AG10803 (cell line): ENCODE data around the gene AMACR.
"Not testable (repeated sequence)": the region's sequence is repeated elsewhere in the genome, so short reads cannot be mapped to it uniquely, and the experiment has no call there.

ENCODE experiments used
- DNase-seq: peaks from one replicate; pipeline ENCODE4 v3.0.0; 2010; ENCODE audit warnings: low read depth
- H3K4me3 ChIP-seq: 2 replicates; pipeline ENCODE4 v1.5.1; 2011; ENCODE audit warnings: mild to moderate bottlenecking, low read length, control low read depth
- CTCF ChIP-seq: conservative IDR thresholded peaks from 2 replicates; pipeline ENCODE4 v1.5.1; 2011; ENCODE audit warnings: mild to moderate bottlenecking, low read length, control low read depth, inconsistent platforms

The AMACR gene

GRCh38 chr5:33957577-33958150 lies 50.2 kb downstream of the AMACR start:
- no peak overlapping the region for H3K4me3 ChIP-seq
- TF ChIP-seq CTCF = no peak
- no peak for DNase-seq

- DNase-seq, H3K4me3 ChIP-seq: not testable (repeated sequence)
These were observed 55.7 kb downstream of the AMACR start for GRCh38 chr5:33952175-33952574.

GRCh38 chr5:33944543-33945132 lies 63.2 kb downstream of the AMACR start:
- no peak for TF ChIP-seq CTCF
- no peak for DNase-seq
- no peak overlapping the region for H3K4me3 ChIP-seq

GRCh38 chr5:33941090-33941489 lies 66.8 kb downstream of the AMACR start:
- DNase-seq = no peak
- no peak overlapping the region for H3K4me3 ChIP-seq
- no peak for TF ChIP-seq CTCF

GRCh38 chr5:33939556-33940262 lies 68.1 kb downstream of the AMACR start:
- peak; percentile 36 for DNase-seq
- no peak for TF ChIP-seq CTCF
- H3K4me3 ChIP-seq = no peak overlapping the region

GRCh38 chr5:33938881-33939280 lies 69.0 kb downstream of the AMACR start:
- H3K4me3 ChIP-seq = no peak overlapping the region

GRCh38 chr5:33938507-33938796 lies 69.4 kb downstream of the AMACR start:
- H3K4me3 ChIP-seq = no peak overlapping the region
- TF ChIP-seq CTCF = no peak
- DNase-seq = no peak

More at GRCh38 chr5:33938881-33939280, 69.0 kb downstream of the AMACR start:
- no peak for DNase-seq
- TF ChIP-seq CTCF = no peak
